Naive thymus-derived CD4-positive, alpha-beta T cell (primary cell): ENCODE data around the gene NT5DC4. TPM values are rescaled to one million over a fixed set of nuclear protein-coding genes. Genes with fewer than 3 reads are reported as not detected.

Source experiments
- ATAC-seq: fragments of 150-1000 bp; cut with Tn5 transposase; 2 replicates; pipeline ENCODE4 v1.10.0; 2021; ENCODE audit warnings: mild to moderate bottlenecking, moderate library complexity
- CTCF ChIA-PET: fragments of 350-600 bp; sonication (Branson Sonifier 250); formaldehyde crosslinking; loops from one replicate; lab custom pipeline; 2021; ENCODE audit warnings: antibody characterized with exemption; lab: Charles Lee
- POLR2A ChIA-PET: fragments of 350-600 bp; sonication (Branson Sonifier 250); formaldehyde crosslinking; loops from one replicate; lab custom pipeline; 2021; ENCODE audit warnings: antibody characterized with exemption, inconsistent platforms; lab: Charles Lee
- DNase-seq, 9 donors: peaks; one replicate each; pipeline versions ENCODE4 v3.0.0 to v3.0.0-alpha.2; 2020 to 2022; ENCODE audit warnings: mixed read lengths in 1 of 9
- H3K27ac ChIP-seq: one replicate; pipeline ENCODE4 v1.7.0; 2013; ENCODE audit warnings: mild to moderate bottlenecking, low read depth, low read length, moderate library complexity
- H3K27me3 ChIP-seq, 2 donors: one replicate each; pipeline ENCODE4 v1.7.0; 2013; ENCODE audit warnings: low read length in 2 of 2, mild to moderate bottlenecking in 2 of 2, moderate library complexity in 2 of 2; ENCODE audit not compliant: control insufficient read depth in 2 of 2, insufficient read depth in 2 of 2
- H3K36me3 ChIP-seq, 3 experiments: 1 replicate in 2 of 3; 2 replicates in 1 of 3; pipeline ENCODE4 v1.7.0; 2013; ENCODE audit warnings: low read length in 3 of 3, mild to moderate bottlenecking in 3 of 3, moderate library complexity in 1 of 3; ENCODE audit not compliant: insufficient read depth in 3 of 3, control insufficient read depth in 2 of 3
- H3K4me1 ChIP-seq, 2 donors: one replicate each; pipeline ENCODE4 v1.7.0; 2013; ENCODE audit warnings: low read length in 2 of 2, mild to moderate bottlenecking in 2 of 2, moderate library complexity in 1 of 2; ENCODE audit not compliant: control insufficient read depth in 2 of 2, insufficient read depth in 2 of 2
- H3K4me3 ChIP-seq: 2 replicates; pipeline ENCODE4 v1.7.0; 2013; ENCODE audit warnings: mild to moderate bottlenecking, low read length
- H3K9me3 ChIP-seq, 3 experiments: 1 replicate in 2 of 3; 2 replicates in 1 of 3; pipeline ENCODE4 v1.7.0; 2013; ENCODE audit warnings: low read length in 3 of 3; ENCODE audit not compliant: control insufficient read depth in 2 of 3
- H3K27ac Mint-ChIP-seq, 9 donors: one replicate each; pipeline ENCODE4 v1.8.0; 2020 to 2022; ENCODE audit warnings: mixed read lengths in 9 of 9, mild to moderate bottlenecking in 8 of 9, moderate library complexity in 5 of 9, inconsistent platforms in 2 of 9
- H3K27me3 Mint-ChIP-seq, 5 donors: one replicate each; pipeline ENCODE4 v1.8.0; 2021 to 2022; ENCODE audit warnings: mixed read lengths in 5 of 5, mild to moderate bottlenecking in 1 of 5
- H3K36me3 Mint-ChIP-seq, 5 donors: one replicate each; pipeline ENCODE4 v1.8.0; 2020 to 2022; ENCODE audit warnings: mixed read lengths in 5 of 5, mild to moderate bottlenecking in 3 of 5, inconsistent platforms in 1 of 5
- H3K4me1 Mint-ChIP-seq, 7 donors: one replicate each; pipeline ENCODE4 v1.8.0; 2020 to 2022; ENCODE audit warnings: mixed read lengths in 7 of 7, mild to moderate bottlenecking in 3 of 7, inconsistent platforms in 1 of 7
- H3K4me3 Mint-ChIP-seq, 10 donors: one replicate each; pipeline ENCODE4 v1.8.0; 2020 to 2022; ENCODE audit warnings: mild to moderate bottlenecking in 10 of 10, mixed read lengths in 10 of 10, moderate library complexity in 6 of 10, inconsistent platforms in 2 of 10
- H3K9me3 Mint-ChIP-seq, 11 donors: one replicate each; pipeline ENCODE4 v1.8.0; 2020 to 2022; ENCODE audit warnings: mixed read lengths in 11 of 11, mild to moderate bottlenecking in 4 of 11, inconsistent platforms in 1 of 11, moderate library complexity in 1 of 11
- intact Hi-C, 2 donors: fragments of 100-400 bp; cut with micrococcal nuclease; formaldehyde crosslinking; loops; one replicate each; pipeline ENCODE4 v1.15.1; 2023
- polyA plus RNA-seq, 2 donors: library from polyadenylated mRNA; unstranded; fragments of 300-500 nt; fragmentation: Illumina TruSeq; gene quantifications; one replicate each; pipeline ENCODE4 v1.2.3, GENCODE V29; 2021
- total RNA-seq, 6 experiments: library from RNA in 5 of 6; stranded (reverse) in 5 of 6; gene quantifications; 1 replicate in 5 of 6; 2 replicates in 1 of 6; pipeline ENCODE4 v1.2.3 and lab custom pipeline; 2021 to 2026

The NT5DC4 gene
- total and polyA plus RNA-seq, 7 experiments from 2014 or later, result 0.56 TPM; not detected in 6

DNA sequence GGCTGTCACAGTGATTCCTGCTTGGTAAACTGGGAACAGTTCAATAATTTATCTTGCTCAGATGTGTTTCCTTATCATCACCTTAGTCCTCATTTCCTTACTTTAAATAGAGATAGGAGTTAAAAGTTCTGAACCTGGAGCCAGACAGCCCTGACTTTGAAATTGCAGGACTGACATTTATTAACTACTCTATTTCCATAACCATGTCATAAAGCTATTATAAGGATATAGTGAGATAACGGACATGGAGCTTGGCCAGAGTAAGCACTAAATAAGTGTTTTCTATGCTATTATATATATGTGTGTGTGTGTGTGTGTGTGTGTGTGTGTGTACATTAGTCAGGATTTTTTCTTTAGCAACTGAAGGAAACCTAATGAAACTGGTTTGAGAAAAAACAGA lies 13.1 kb downstream of the NT5DC4 start:
- H3K4me1 Mint-ChIP-seq, result peaks cover 0 to 3% (median 0%) of the 10 kb centered on the region in 7 donors
- intact Hi-C loops, result no loop called here

DNA sequence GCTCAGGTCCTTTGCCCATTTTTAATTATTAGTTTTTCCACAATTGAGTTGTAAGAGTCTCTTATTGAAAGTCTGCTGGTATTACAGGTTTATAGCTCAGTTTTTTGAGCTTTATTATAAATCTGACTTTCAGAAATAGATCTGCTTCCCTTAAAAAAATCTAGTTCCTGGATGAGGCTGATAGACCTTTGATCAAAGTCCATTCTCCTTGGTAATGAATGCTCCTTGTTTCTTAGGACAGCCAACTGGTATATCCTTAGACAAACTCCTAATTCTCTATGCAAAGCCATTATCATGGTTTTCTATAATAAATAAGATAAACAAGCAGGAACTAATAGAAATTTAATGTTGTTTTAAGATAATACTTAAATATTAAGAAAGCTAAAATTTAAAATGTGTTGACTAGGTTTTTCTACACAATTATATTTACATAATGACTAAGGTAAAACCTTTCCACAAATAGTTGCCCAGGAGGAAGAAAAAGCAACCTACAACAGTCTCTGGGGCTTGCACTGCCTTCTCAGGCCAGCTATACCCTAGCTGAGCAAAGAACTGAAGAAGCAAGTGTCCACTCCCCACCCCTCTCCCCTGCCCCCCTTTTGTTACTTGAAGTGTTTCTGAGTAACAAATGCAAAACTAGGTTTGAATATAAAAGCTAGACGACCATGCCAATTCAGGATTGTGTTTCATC lies 16.9 kb downstream of the NT5DC4 start:
- Histone ChIP-seq H3K36me3 (no peaks in the 10 kb centered on the region), H3K4me1 (no peaks in the 10 kb centered on the region), H3K27me3 (no peaks in the 10 kb centered on the region), H3K27ac (no peak overlapping the region), H3K4me3 (no peak overlapping the region), H3K9me3 (no peaks in the 10 kb centered on the region)
- no peaks in the 10 kb centered on the region for H3K27me3 Mint-ChIP-seq
- H3K27ac Mint-ChIP-seq, result no peak overlapping the region
- POLR2A ChIA-PET, result no interaction called here
- no peaks in the 10 kb centered on the region for H3K9me3 Mint-ChIP-seq
- intact Hi-C loops, result no loop called here
- no peak for ATAC-seq
- H3K4me3 Mint-ChIP-seq, result no peak overlapping the region
- CTCF ChIA-PET, result interaction anchor here (1.3 kb wide), 1 partner anchor 12 kb away, joined by 4 read pairs; no protein-coding TSS in a partner anchor
- DNase-seq, result no peak
- no peaks in the 10 kb centered on the region for H3K4me1 Mint-ChIP-seq
- peaks cover 0 to 31% (median 0%) of the 10 kb centered on the region in 5 donors for H3K36me3 Mint-ChIP-seq

More for the DNA sequence above, 13.1 kb downstream of the NT5DC4 start:
- no peaks in the 10 kb centered on the region for H3K9me3 ChIP-seq
- H3K27ac ChIP-seq, result no peak overlapping the region
- H3K4me3 ChIP-seq, result no peak overlapping the region
- H3K4me1 ChIP-seq, result no peaks in the 10 kb centered on the region
- ChIA-PET CTCF (interaction anchor here (0.5 to 0.9 kb wide), 2 partner anchors 135 to 851 kb away, joined by 3 read pairs; no protein-coding TSS in a partner anchor), POLR2A (no interaction called here)
- H3K36me3 ChIP-seq, result no peaks in the 10 kb centered on the region
- no peak overlapping the region for H3K27ac Mint-ChIP-seq
- H3K9me3 Mint-ChIP-seq, result no peaks in the 10 kb centered on the region
- no peaks in the 10 kb centered on the region for H3K27me3 Mint-ChIP-seq
- H3K27me3 ChIP-seq, result no peaks in the 10 kb centered on the region
- no peak overlapping the region for H3K4me3 Mint-ChIP-seq
- DNase-seq (no peak), ATAC-seq (no peak)
- H3K36me3 Mint-ChIP-seq, result peaks cover 0 to 5% (median 0%) of the 10 kb centered on the region in 5 donors

- ATAC-seq (no peak), DNase-seq (no peak)
- ChIA-PET CTCF (no interaction called here), POLR2A (no interaction called here)
- H3K4me1 Mint-ChIP-seq, result no peaks in the 10 kb centered on the region
- Histone ChIP-seq H3K4me1 (no peaks in the 10 kb centered on the region), H3K36me3 (no peaks in the 10 kb centered on the region), H3K9me3 (no peaks in the 10 kb centered on the region), H3K27ac (no peak overlapping the region), H3K4me3 (no peak overlapping the region), H3K27me3 (no peaks in the 10 kb centered on the region)
- no peak overlapping the region for H3K27ac Mint-ChIP-seq
- no peaks in the 10 kb centered on the region for H3K27me3 Mint-ChIP-seq
- H3K4me3 Mint-ChIP-seq, result no peak overlapping the region
- peaks cover 0 to 33% (median 0%) of the 10 kb centered on the region in 5 donors for H3K36me3 Mint-ChIP-seq
- intact Hi-C loops, result no loop called here
- H3K9me3 Mint-ChIP-seq, result no peaks in the 10 kb centered on the region
These were observed 19.7 kb downstream of the NT5DC4 start for GRCh38 chr2:112740527-112740926.

DNA sequence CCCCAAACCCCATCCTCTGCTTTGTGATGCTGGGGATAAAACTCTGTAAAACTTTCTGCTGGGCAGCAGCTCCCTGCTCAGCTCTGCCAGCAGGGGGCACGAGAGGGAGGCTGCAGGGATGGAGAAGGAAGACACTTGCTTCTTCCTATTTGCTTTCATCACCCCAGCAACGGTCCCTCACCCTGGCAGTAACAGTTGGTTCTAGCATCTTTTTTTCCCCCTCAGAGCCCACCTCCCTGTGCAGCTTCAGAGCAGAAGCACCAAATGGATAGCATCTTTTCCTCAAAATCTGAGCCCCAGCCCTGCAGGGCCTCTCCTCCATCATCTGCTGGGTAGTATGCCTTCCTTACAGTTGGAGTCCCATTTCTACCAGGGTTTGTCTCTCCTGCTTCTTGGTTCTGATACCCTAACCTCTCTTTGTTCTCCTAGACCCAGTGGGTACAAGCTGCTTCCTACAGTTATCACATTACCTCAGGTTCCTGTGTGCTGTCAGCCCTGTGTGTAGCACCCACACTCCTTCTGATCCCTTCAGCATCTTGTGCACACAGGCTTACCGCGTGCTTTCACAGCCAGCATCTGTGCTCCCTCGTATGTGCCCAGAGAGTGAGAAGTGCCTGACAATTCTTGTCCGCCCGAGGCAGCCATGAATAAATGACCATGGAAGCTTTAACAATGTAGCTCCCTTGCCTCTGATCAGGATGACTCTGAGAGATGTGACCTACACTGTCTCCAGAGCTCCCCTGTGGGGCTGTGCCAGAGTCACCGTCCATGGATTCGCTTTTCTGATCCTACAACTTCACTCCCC lies 29.1 kb downstream of the NT5DC4 start:
- POLR2A ChIA-PET, result interaction anchor here (1.0 kb wide), 1 partner anchor 10 kb away, joined by 4 read pairs; no protein-coding TSS in a partner anchor
- no peak overlapping the region for H3K27ac ChIP-seq
- Mint-ChIP-seq H3K4me3 (peak overlapping the region in 7 of 10 donors; percentile 7 to 76 (median 21)), H3K4me1 (peaks cover 6 to 49% (median 9%) of the 10 kb centered on the region in 7 donors), H3K9me3 (peaks cover 0 to 1% (median 0%) of the 10 kb centered on the region in 11 donors), H3K27me3 (no peaks in the 10 kb centered on the region), H3K27ac (peak overlapping the region in 3 of 9 donors; percentile 6 to 90 (median 54)), H3K36me3 (peaks cover 0 to 31% (median 0%) of the 10 kb centered on the region in 5 donors)
- DNase-seq (peak; percentile 50 to 85 (median 69)), ATAC-seq (peak; percentile 97)
- H3K4me1 ChIP-seq, result peaks cover 0 to 4% of the 10 kb centered on the region in 2 donors
- CTCF ChIA-PET, result interaction anchor here (0.6 to 4.1 kb wide), 21 partner anchors 12 to 820 kb away, joined by 3 to 41 read pairs (median 4); no protein-coding TSS in a partner anchor
- intact Hi-C loops, result loop anchor here (1.0 kb wide), 4 partner anchors 14 to 208 kb away; partner anchors contain the start of gene CKAP2L (in 1 of the 2)
- H3K4me3 ChIP-seq, result no peak overlapping the region
- no peaks in the 10 kb centered on the region for H3K36me3 ChIP-seq
- H3K27me3 ChIP-seq, result no peaks in the 10 kb centered on the region
- no peaks in the 10 kb centered on the region for H3K9me3 ChIP-seq

GRCh38 chr2:112750560-112750843 lies 29.7 kb downstream of the NT5DC4 start:
- peaks cover 0 to 33% (median 0%) of the 10 kb centered on the region in 5 donors for H3K36me3 Mint-ChIP-seq
- H3K27ac Mint-ChIP-seq, result peak overlapping the region in 1 of 9 donors; percentile 90
- ChIA-PET CTCF (interaction anchor here (0.6 to 4.1 kb wide), 8 partner anchors 8 to 191 kb away, joined by 3 to 41 read pairs (median 4); no protein-coding TSS in a partner anchor), POLR2A (no interaction called here)
- Histone ChIP-seq H3K36me3 (no peaks in the 10 kb centered on the region), H3K27me3 (no peaks in the 10 kb centered on the region), H3K27ac (no peak overlapping the region), H3K4me3 (no peak overlapping the region), H3K4me1 (peaks cover 2 to 4% of the 10 kb centered on the region in 2 donors), H3K9me3 (no peaks in the 10 kb centered on the region)
- H3K4me1 Mint-ChIP-seq, result peaks cover 6 to 53% (median 9%) of the 10 kb centered on the region in 7 donors
- intact Hi-C loops, result no loop called here
- DNase-seq (no peak), ATAC-seq (no peak)
- peaks cover 0 to 1% (median 0%) of the 10 kb centered on the region in 11 donors for H3K9me3 Mint-ChIP-seq
- H3K4me3 Mint-ChIP-seq, result peak overlapping the region in 1 of 10 donors; percentile 76
- H3K27me3 Mint-ChIP-seq, result no peaks in the 10 kb centered on the region

- Mint-ChIP-seq H3K36me3 (peaks cover 0 to 40% (median 0%) of the 10 kb centered on the region in 5 donors), H3K4me1 (peaks cover 6 to 58% (median 9%) of the 10 kb centered on the region in 7 donors), H3K9me3 (peaks cover 0 to 1% (median 0%) of the 10 kb centered on the region in 11 donors), H3K27me3 (no peaks in the 10 kb centered on the region), H3K4me3 (peak overlapping the region in 1 of 10 donors; percentile 9), H3K27ac (peak overlapping the region in 1 of 9 donors; percentile 20)
- Histone ChIP-seq H3K27me3 (no peaks in the 10 kb centered on the region), H3K9me3 (no peaks in the 10 kb centered on the region), H3K4me1 (peaks cover 4% of the 10 kb centered on the region in 2 donors), H3K4me3 (no peak overlapping the region), H3K36me3 (no peaks in the 10 kb centered on the region), H3K27ac (no peak overlapping the region)
- DNase-seq (no peak), ATAC-seq (no peak)
- intact Hi-C loops, result no loop called here
- ChIA-PET POLR2A (interaction anchor here (0.6 to 1.3 kb wide), 2 partner anchors 15 to 18 kb away, joined by 3 read pairs; no protein-coding TSS in a partner anchor), CTCF (interaction anchor here (0.6 to 1.9 kb wide), 4 partner anchors 9 to 133 kb away, joined by 3 to 8 read pairs (median 3); no protein-coding TSS in a partner anchor)
These were observed 30.8 kb downstream of the NT5DC4 start for GRCh38 chr2:112751451-112752197.
